Measurements from ENCODE around the gene PCSK7. TPM values are rescaled to one million over a fixed set of nuclear protein-coding genes. Genes with fewer than 3 reads are reported as not detected.

Gene PCSK7, protein sequence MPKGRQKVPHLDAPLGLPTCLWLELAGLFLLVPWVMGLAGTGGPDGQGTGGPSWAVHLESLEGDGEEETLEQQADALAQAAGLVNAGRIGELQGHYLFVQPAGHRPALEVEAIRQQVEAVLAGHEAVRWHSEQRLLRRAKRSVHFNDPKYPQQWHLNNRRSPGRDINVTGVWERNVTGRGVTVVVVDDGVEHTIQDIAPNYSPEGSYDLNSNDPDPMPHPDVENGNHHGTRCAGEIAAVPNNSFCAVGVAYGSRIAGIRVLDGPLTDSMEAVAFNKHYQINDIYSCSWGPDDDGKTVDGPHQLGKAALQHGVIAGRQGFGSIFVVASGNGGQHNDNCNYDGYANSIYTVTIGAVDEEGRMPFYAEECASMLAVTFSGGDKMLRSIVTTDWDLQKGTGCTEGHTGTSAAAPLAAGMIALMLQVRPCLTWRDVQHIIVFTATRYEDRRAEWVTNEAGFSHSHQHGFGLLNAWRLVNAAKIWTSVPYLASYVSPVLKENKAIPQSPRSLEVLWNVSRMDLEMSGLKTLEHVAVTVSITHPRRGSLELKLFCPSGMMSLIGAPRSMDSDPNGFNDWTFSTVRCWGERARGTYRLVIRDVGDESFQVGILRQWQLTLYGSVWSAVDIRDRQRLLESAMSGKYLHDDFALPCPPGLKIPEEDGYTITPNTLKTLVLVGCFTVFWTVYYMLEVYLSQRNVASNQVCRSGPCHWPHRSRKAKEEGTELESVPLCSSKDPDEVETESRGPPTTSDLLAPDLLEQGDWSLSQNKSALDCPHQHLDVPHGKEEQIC
- total RNA-seq (2021; fragmentation: NEBNext Ultra II Directional; extraction: Animal tissue kit (Norgen Biotek cat#: 25700)), result 38.5 and 45.6 TPM in 2 replicates
- 23.4 and 38.8 TPM in 2 replicates for polyA plus RNA-seq (2011; rRNA removed)
- polyA plus RNA-seq (2011; cell fraction: cytosol; rRNA removed), result 33.3 TPM
- 67.6 TPM for polyA plus RNA-seq (2011; cell fraction: nucleus; rRNA removed)
- polyA plus RNA-seq (2012, experiment 1 of 2), result 26.1 to 32.5 TPM (median 31.3 TPM) in 4 replicates
- 15.2 TPM for polyA plus RNA-seq (2012, experiment 2 of 2)
- 20.6 TPM for polyA plus RNA-seq (2013, experiment 1 of 2)
- polyA plus RNA-seq (2013, experiment 2 of 2), result 21.3 TPM
- polyA minus RNA-seq (2011; rRNA and poly(A)+ RNA removed), result 30.3 and 32.9 TPM in 2 replicates
- polyA minus RNA-seq (2011; cell fraction: cytosol; rRNA and poly(A)+ RNA removed), result 23.0 TPM
- polyA minus RNA-seq (2011; cell fraction: nucleus; rRNA and poly(A)+ RNA removed), result 30.8 TPM
- long read RNA-seq, experiment 1, partial matches to known transcripts, result 6 of 16 reads
- long read RNA-seq, experiment 1, other reads (novel, unspliced or antisense), result 9 of 16 reads
- long read RNA-seq, experiment 2, partial matches to known transcripts, result 2 of 12 reads
- long read RNA-seq, experiment 2, other reads (novel, unspliced or antisense), result 10 of 12 reads

DNA sequence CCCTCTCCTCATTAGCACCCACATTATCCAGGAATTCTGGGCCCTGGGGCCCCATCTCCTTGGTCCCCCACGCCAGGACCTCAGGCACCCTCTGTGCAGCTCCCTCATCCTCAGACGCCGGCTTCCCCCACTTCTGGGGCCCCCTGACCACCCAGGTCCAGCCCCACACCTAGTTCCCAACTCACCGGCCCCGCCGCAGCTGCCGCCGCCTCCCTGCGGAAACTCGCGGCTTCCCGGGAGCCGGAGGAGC lies at the start of gene PCSK7:
TSS of gene PCSK7 (minus strand) at position 232 of the 250 bp plus-strand sequence. CDS start 2,229 bp downstream, outside the sequence.
- Histone ChIP-seq H3K79me2 (ENCODE audit: control insufficient read depth in 1 of 2, insufficient read depth in 2 of 2, low read length in 2 of 2) (peaks cover 0 to 38% of the 10 kb centered on the region in 2 experiments; a peak in 2 of 4 replicates), H3K4me1 (replicated peaks in 1 of 4; ENCODE audit: control insufficient read depth in 3 of 4, insufficient read depth in 4 of 4, low read length in 3 of 4) (peaks cover 0 to 8% (median 2%) of the 10 kb centered on the region in 4 experiments; a peak in 3 of 7 replicates), H3K79me1 (ENCODE audit: low read depth, low read length) (peaks cover 7% of the 10 kb centered on the region; the same call in 1 of the 2 replicates), H2BK120ac (replicated peaks; ENCODE audit: low read depth, low read length) (no peak within 1 kb of the TSS), H2BK12ac (ENCODE audit: low read depth, low read length) (no peak within 1 kb of the TSS), H4K5ac (ENCODE audit: insufficient read length, low read depth, low read length) (peak within 1 kb of the TSS; percentile 80), H3K23ac (ENCODE audit: insufficient read length) (no peak within 1 kb of the TSS), H2BK5ac (ENCODE audit: low read depth, low read length) (peak within 1 kb of the TSS; percentile 23; the same call in 1 of the 2 replicates), H3K14ac (ENCODE audit: insufficient read length) (no peak within 1 kb of the TSS), H4K20me1 (replicated peaks in 1 of 2; ENCODE audit: control insufficient read depth in 1 of 2, insufficient read depth in 2 of 2, low read length in 2 of 2) (peaks cover 1 to 2% of the 10 kb centered on the region in 2 experiments), H3K4me3 (ENCODE audit: extremely low read depth in 1 of 4, insufficient read depth in 2 of 4, low read depth in 3 of 4, low read length in 4 of 4) (peak within 1 kb of the TSS; percentile 76 to 100 (median 96)), H4K8ac (ENCODE audit: extremely low read depth, insufficient read depth, low read length) (peak within 1 kb of the TSS; percentile 86; the same call in 1 of the 2 replicates), H4K91ac (replicated peaks; ENCODE audit: insufficient read length, low read length) (peak within 1 kb of the TSS; percentile 52), H3K27me3 (replicated peaks in 1 of 4; ENCODE audit: control insufficient read depth in 3 of 4, extremely low read depth in 1 of 4, insufficient read depth in 3 of 4, low read length in 3 of 4) (no peaks in the 10 kb centered on the region), H2AK5ac (ENCODE audit: low read depth, low read length) (no peak within 1 kb of the TSS), H3K4me2 (ENCODE audit: insufficient read depth in 1 of 2, low read depth in 2 of 2, low read length in 2 of 2) (peak within 1 kb of the TSS; percentile 93 to 96), H2BK15ac (ENCODE audit: low read length) (no peak within 1 kb of the TSS; the same call in 1 of the 2 replicates), H3K9me3 (ENCODE audit: insufficient read depth in 2 of 2, low read depth in 1 of 2, low read length in 1 of 2) (no peaks in the 10 kb centered on the region), H3K18ac (ENCODE audit: extremely low read depth, low read length) (peak within 1 kb of the TSS; percentile 52; the same call in 1 of the 2 replicates), H3K9ac (replicated peaks in 1 of 4; ENCODE audit: extremely low read depth in 1 of 4, low read depth in 3 of 4, low read length in 3 of 4) (peak within 1 kb of the TSS; percentile 67 to 77 (median 72)), H2AFZ (ENCODE audit: low read length) (peak within 1 kb of the TSS; percentile 99; the same call in 1 of the 2 replicates), H3K27ac (ENCODE audit: low read depth, low read length) (peak within 1 kb of the TSS; percentile 71; the same call in 1 of the 2 replicates), H3K23me2 (ENCODE audit: low read depth, low read length) (peaks cover 7% of the 10 kb centered on the region), H3K4ac (replicated peaks; ENCODE audit: insufficient read length, low read depth, low read length) (peak within 1 kb of the TSS; percentile 73), H2BK20ac (ENCODE audit: low read length) (no peak within 1 kb of the TSS), H3K36me3 (ENCODE audit: control insufficient read depth in 2 of 4, insufficient read depth in 4 of 4, low read length in 3 of 4) (peaks cover 4 to 13% (median 7%) of the 10 kb centered on the region in 4 experiments; a peak in 7 of 8 replicates), H3K56ac (replicated peaks; ENCODE audit: insufficient read length, low read depth, low read length) (peak within 1 kb of the TSS; percentile 81)
- ChIA-PET CTCF (ENCODE audit: partially characterized antibody) (interaction anchor here (0.8 to 25.0 kb wide), 11 partner anchors 11 to 496 kb away, joined by 3 to 449 read pairs (median 4); partner anchors contain the start of genes SIDT2 and TAGLN), POLR2A (ENCODE audit: partially characterized antibody) (interaction anchor here (0.7 to 6.0 kb wide), 10 partner anchors 10 to 445 kb away, joined by 3 to 53 read pairs (median 4); partner anchors contain the start of genes PAFAH1B2 and SIDT2)
- DNase-seq (ENCODE audit: low read depth in 1 of 2, low spot score in 2 of 2), result no peak
- no peak for FAIRE-seq
- WGBS, 2 experiments (ENCODE audit: extremely low coverage in 1 of 2, insufficient coverage in 1 of 2, insufficient read length in 1 of 2, insufficient replicate concordance in 2 of 2, low coverage in 1 of 2, low lambda C conversion rate in 2 of 2, missing lambda C conversion rate in 1 of 2), result 0% methylated on average over 10 of the region's 13 CpGs; no CpG with 5 or more reads in 1 of the 2 experiments
- TF ChIP-seq TBP (IDR thresholded peaks at IDR 0.05; ENCODE audit: low read depth, low read length), result 0 out of 2 replicates have a peak, but pooled peaks have one; percentile 9
- TF ChIP-seq, protein P1, sequence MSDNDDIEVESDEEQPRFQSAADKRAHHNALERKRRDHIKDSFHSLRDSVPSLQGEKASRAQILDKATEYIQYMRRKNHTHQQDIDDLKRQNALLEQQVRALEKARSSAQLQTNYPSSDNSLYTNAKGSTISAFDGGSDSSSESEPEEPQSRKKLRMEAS (IDR thresholded peaks at IDR 0.05), result no peak
- 0 out of 3 replicates have a peak, but pooled peaks of 1 of the 2 experiments have one; percentile 15 for TF ChIP-seq EP300 (IDR thresholded peaks at IDR 0.05; ENCODE audit: borderline replicate concordance in 1 of 2, low read depth in 2 of 2, low read length in 2 of 2)
- peak; percentile 28 for TF ChIP-seq TAF7 (optimal IDR thresholded peaks at IDR 0.05; ENCODE audit: borderline replicate concordance, low read depth, low read length)
- no peak for TF ChIP-seq TCF12 (IDR thresholded peaks at IDR 0.05; ENCODE audit: low read depth, low read length)
- TF ChIP-seq GABPA (IDR thresholded peaks at IDR 0.05; ENCODE audit: borderline replicate concordance, insufficient read depth, low read length), result no peak

All from H1 (cell line).